ENCODE data around the gene TRERF1.

The TRERF1 gene

GRCh38 chr6:42419490-42420280 lies 32.0 kb downstream of the TRERF1 start:
- no peak for DNase-seq

GRCh38 chr6:42418724-42419123 lies 33.0 kb downstream of the TRERF1 start:
- no peak for DNase-seq

GRCh38 chr6:42417641-42418112 lies 34.0 kb downstream of the TRERF1 start:
- peak; percentile 75 for DNase-seq

- no peak for DNase-seq
Measured at GRCh38 chr6:42411406-42411805, 40.3 kb downstream of the TRERF1 start.

- DNase-seq: no peak
Measured at GRCh38 chr6:42410861-42411260, 40.9 kb downstream of the TRERF1 start.

- DNase-seq: no peak
Measured at GRCh38 chr6:42409581-42409980, 42.1 kb downstream of the TRERF1 start.

- DNase-seq: no peak
Measured at GRCh38 chr6:42407379-42407778, 44.3 kb downstream of the TRERF1 start.

- no peak for DNase-seq
Measured at GRCh38 chr6:42406306-42407280, 45.1 kb downstream of the TRERF1 start.

GRCh38 chr6:42405021-42405420 lies 46.7 kb downstream of the TRERF1 start:
- DNase-seq: no peak

GRCh38 chr6:42404484-42404883 lies 47.2 kb downstream of the TRERF1 start:
- DNase-seq: peak; percentile 79

GRCh38 chr6:42403831-42404230 lies 47.9 kb downstream of the TRERF1 start:
- DNase-seq: no peak

GRCh38 chr6:42403421-42403820 lies 48.3 kb downstream of the TRERF1 start:
- no peak for DNase-seq

- DNase-seq: peak; percentile 84
Measured at GRCh38 chr6:42402184-42402583, 49.5 kb downstream of the TRERF1 start.

GRCh38 chr6:42401613-42401951 lies 50.1 kb downstream of the TRERF1 start:
- DNase-seq: no peak

GRCh38 chr6:42400886-42401612 lies 50.7 kb downstream of the TRERF1 start:
- no peak for DNase-seq

GRCh38 chr6:42400061-42400760 lies 51.5 kb downstream of the TRERF1 start:
- DNase-seq: no peak

- peak; percentile 63 for DNase-seq
Measured at GRCh38 chr6:42396720-42397119, 55.0 kb downstream of the TRERF1 start.

- DNase-seq: peak; percentile 53
Measured at GRCh38 chr6:42394881-42395620, 56.7 kb downstream of the TRERF1 start.

GRCh38 chr6:42394151-42394550 lies 57.6 kb downstream of the TRERF1 start:
- peak; percentile 54 for DNase-seq

- DNase-seq: no peak
Measured at GRCh38 chr6:42393339-42393738, 58.4 kb downstream of the TRERF1 start.

GRCh38 chr6:42392833-42393232 lies 58.9 kb downstream of the TRERF1 start:
- DNase-seq: no peak

- peak; percentile 59 for DNase-seq
Measured at GRCh38 chr6:42391441-42391840, 60.3 kb downstream of the TRERF1 start.

Measured in activated effector memory CD4-positive, alpha-beta T cell treated with anti-CD3 and anti-CD28 coated beads, Interleukin-2, amount 50 U/mL, for 16 hours (primary cell).